OCI-LY3 (cell line): ENCODE data around the gene DOCK4.

Source experiments
- H2AFZ ChIP-seq: fragments of 200-600, 300-600 bp; shearing (Covaris generic); 2 replicates; pipeline ENCODE4 v1.6.0; 2014; ENCODE audit warnings: antibody characterized with exemption, low read depth, low read length
- H3K27ac ChIP-seq: fragments of 200-600, 300-600 bp; sonication (generic); 2 replicates; pipeline ENCODE4 v1.5.1; 2014; ENCODE audit warnings: mild to moderate bottlenecking, low read length, moderate library complexity, mixed read lengths
- H3K27me3 ChIP-seq: fragments of 200-600, 300-600 bp; sonication (generic); 2 replicates; pipeline ENCODE4 v1.6.1; 2014; ENCODE audit warnings: low read depth, low read length, mixed read lengths
- H3K36me3 ChIP-seq: fragments of 200-600, 300-600 bp; sonication (generic); replicated peaks from 2 replicates; pipeline ENCODE3; 2014; ENCODE audit warnings: low read depth, low read length, mixed read lengths
- H3K4me1 ChIP-seq: fragments of 300-600, 200-600 bp; sonication (generic); 2 replicates; pipeline ENCODE4 v1.6.1; 2014; ENCODE audit warnings: low read length, mixed read lengths
- H3K4me2 ChIP-seq: fragments of 200-600, 300-600 bp; sonication (generic); 2 replicates; pipeline ENCODE4 v1.6.1; 2014; ENCODE audit warnings: low read length, mixed read lengths
- H3K4me3 ChIP-seq: fragments of 300-600, 200-600 bp; sonication (generic); 2 replicates; pipeline ENCODE4 v1.5.1; 2014; ENCODE audit warnings: antibody characterized with exemption, mild to moderate bottlenecking, low read length, moderate library complexity
- H3K79me2 ChIP-seq: fragments of 300-600, 200-600 bp; shearing (Covaris generic); 2 replicates; pipeline ENCODE4 v1.6.1; 2014; ENCODE audit warnings: mild to moderate bottlenecking, low read length, mixed read lengths
- H3K9ac ChIP-seq: fragments of 300-600, 200-600 bp; shearing (Covaris generic); 2 replicates; pipeline ENCODE4 v1.6.0; 2014; ENCODE audit warnings: mild to moderate bottlenecking, low read length, moderate library complexity
- H3K9me3 ChIP-seq: fragments of 200-600, 300-600 bp; shearing (Covaris generic); 2 replicates; pipeline ENCODE4 v1.6.1; 2014; ENCODE audit warnings: low read length, mixed read lengths; ENCODE audit not compliant: insufficient read depth
- H4K20me1 ChIP-seq: fragments of 200-600, 300-600 bp; sonication (generic); 2 replicates; pipeline ENCODE4 v1.6.1; 2016; ENCODE audit warnings: low read length, mixed read lengths; ENCODE audit not compliant: insufficient read depth
- EZH2phosphoT487 ChIP-seq: fragments of 200-600 bp; shearing (Covaris generic); IDR thresholded peaks from 2 replicates; pipeline ENCODE4 v1.6.1; 2018; ENCODE audit warnings: antibody characterized with exemption, mixed run types, low read depth
- TF ChIP-seq, protein P1 (sequence below): fragments of 200-600, 300-600 bp; sonication (generic); IDR thresholded peaks from 2 replicates; pipeline ENCODE4 v1.5.1; 2014; ENCODE audit warnings: antibody characterized with exemption, low read length, low read depth

Gene DOCK4

DNA sequence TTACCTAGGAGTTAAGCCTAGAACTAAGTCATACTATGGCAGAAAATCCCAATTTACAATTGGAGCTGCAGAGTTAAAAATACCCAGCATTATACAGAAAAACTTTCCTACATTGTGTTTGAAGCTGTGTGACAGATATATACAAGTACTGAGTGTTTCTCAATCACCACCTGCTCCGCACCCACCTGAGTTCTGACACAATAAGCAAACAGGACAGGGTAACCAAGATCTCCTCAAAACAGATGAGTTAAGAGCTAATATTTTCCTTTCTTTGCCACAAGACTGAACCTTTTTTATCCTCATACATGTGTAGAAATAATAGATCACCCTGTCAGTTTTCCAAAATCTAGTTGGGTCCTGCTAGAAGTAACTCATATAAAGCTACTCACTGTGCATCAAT, 186.3 kb downstream of the DOCK4 start:
- H3K36me3 ChIP-seq = no peaks in the 10 kb centered on the region
- H2AFZ ChIP-seq = no peak overlapping the region
- no peaks in the 10 kb centered on the region for H3K4me1 ChIP-seq
- no peaks in the 10 kb centered on the region for H4K20me1 ChIP-seq
- no peaks in the 10 kb centered on the region for H3K27me3 ChIP-seq
- H3K4me3 ChIP-seq = no peak overlapping the region
- H3K9me3 ChIP-seq = no peaks in the 10 kb centered on the region
- no peak for TF ChIP-seq EZH2phosphoT487
- TF ChIP-seq, protein P1, sequence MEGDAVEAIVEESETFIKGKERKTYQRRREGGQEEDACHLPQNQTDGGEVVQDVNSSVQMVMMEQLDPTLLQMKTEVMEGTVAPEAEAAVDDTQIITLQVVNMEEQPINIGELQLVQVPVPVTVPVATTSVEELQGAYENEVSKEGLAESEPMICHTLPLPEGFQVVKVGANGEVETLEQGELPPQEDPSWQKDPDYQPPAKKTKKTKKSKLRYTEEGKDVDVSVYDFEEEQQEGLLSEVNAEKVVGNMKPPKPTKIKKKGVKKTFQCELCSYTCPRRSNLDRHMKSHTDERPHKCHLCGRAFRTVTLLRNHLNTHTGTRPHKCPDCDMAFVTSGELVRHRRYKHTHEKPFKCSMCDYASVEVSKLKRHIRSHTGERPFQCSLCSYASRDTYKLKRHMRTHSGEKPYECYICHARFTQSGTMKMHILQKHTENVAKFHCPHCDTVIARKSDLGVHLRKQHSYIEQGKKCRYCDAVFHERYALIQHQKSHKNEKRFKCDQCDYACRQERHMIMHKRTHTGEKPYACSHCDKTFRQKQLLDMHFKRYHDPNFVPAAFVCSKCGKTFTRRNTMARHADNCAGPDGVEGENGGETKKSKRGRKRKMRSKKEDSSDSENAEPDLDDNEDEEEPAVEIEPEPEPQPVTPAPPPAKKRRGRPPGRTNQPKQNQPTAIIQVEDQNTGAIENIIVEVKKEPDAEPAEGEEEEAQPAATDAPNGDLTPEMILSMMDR = no peak
- H3K79me2 ChIP-seq = no peaks in the 10 kb centered on the region
- no peak overlapping the region for H3K9ac ChIP-seq
- no peak overlapping the region for H3K4me2 ChIP-seq
- no peak overlapping the region for H3K27ac ChIP-seq

DNA sequence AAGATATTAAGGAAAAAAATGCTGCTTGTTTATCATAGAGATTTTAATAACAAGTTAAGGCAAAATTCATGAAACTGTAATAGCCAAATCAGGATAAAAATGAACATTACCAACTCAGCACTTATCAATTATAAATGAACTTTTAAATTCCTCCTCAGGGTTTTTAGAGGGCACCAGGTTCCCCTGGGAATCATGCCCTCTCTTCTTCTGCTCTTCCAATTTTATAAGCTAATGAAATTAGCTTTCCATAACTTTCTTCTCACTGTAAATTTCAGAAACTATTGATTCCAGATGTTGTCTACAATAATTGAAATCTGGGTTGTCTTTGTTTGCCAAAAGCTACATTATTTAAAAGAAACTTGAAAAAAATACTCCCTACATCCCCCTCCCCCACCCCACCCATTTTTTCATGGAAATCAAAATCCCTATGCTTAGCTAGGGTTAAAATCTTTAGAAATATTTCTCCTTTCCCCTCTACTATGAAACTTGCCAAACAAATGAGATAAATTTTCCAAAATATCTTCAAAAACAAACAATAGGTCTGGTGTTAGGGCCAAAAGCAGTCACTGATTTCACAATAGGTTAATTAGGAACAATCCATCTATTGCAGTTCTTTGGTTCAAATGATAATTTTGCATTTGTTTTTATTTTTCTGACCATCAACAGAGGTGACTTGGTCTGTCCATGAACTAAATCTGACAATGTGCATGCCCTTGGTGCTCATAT, 187.7 kb downstream of the DOCK4 start:
- H3K9me3 ChIP-seq = no peaks in the 10 kb centered on the region
- H3K27ac ChIP-seq = no peak overlapping the region
- H3K79me2 ChIP-seq = no peaks in the 10 kb centered on the region
- TF ChIP-seq, protein P1 = no peak
- no peak for TF ChIP-seq EZH2phosphoT487
- H3K4me3 ChIP-seq = no peak overlapping the region
- no peak overlapping the region for H2AFZ ChIP-seq
- no peaks in the 10 kb centered on the region for H3K36me3 ChIP-seq
- H3K27me3 ChIP-seq = no peaks in the 10 kb centered on the region
- H3K9ac ChIP-seq = no peak overlapping the region
- H3K4me1 ChIP-seq = no peaks in the 10 kb centered on the region
- H4K20me1 ChIP-seq = no peaks in the 10 kb centered on the region
- H3K4me2 ChIP-seq = no peak overlapping the region

DNA sequence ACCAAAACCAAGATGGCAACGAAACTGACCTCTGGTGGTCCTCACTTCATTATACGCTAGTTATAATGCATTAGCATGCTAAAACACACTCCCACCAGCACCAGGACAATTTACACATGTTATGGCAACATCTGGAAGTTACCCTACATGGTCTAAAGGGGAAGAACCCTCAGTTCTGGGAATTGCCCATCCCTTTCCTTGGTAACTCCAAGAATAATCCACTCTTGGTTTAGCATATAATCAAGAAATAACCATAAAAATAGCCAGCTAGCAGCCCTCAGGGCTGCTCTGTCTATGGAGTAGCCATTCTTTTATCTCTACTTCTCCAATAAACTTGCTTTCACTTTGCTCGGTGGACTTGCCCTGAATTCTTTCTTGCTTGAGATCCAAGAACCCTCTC, 191.1 kb downstream of the DOCK4 start:
- TF ChIP-seq, protein P1 = no peak
- TF ChIP-seq EZH2phosphoT487 = no peak
- Histone ChIP-seq H3K36me3 (no peaks in the 10 kb centered on the region), H3K27me3 (no peaks in the 10 kb centered on the region), H4K20me1 (no peaks in the 10 kb centered on the region), H3K4me3 (no peak overlapping the region), H3K9me3 (no peaks in the 10 kb centered on the region), H3K79me2 (no peaks in the 10 kb centered on the region), H3K9ac (no peak overlapping the region), H2AFZ (no peak overlapping the region), H3K4me1 (no peaks in the 10 kb centered on the region), H3K4me2 (no peak overlapping the region), H3K27ac (no peak overlapping the region)

DNA sequence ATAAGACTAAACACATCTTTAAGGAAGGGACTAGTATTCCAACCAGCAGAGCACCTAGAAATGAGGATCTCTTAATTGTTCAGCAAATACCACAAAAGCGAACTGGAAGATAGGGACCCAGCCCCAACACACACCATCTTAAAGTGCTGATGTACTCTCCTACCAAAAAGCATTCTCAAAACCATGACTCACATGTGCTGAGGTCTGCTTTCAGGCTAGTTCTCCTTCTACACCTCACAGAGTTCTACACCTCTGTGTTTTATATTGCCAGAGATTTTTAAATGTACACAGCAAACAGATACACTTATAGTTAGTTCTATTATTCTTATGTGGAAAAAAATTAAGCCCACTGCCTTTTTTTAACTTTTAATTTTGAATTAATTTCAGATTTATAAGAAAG, 191.9 kb downstream of the DOCK4 start:
- no peak overlapping the region for H3K9ac ChIP-seq
- H3K4me2 ChIP-seq = no peak overlapping the region
- no peak overlapping the region for H3K4me3 ChIP-seq
- no peaks in the 10 kb centered on the region for H4K20me1 ChIP-seq
- no peaks in the 10 kb centered on the region for H3K27me3 ChIP-seq
- H3K27ac ChIP-seq = no peak overlapping the region
- H3K4me1 ChIP-seq = no peaks in the 10 kb centered on the region
- no peaks in the 10 kb centered on the region for H3K36me3 ChIP-seq
- H2AFZ ChIP-seq = no peak overlapping the region
- TF ChIP-seq, protein P1 = no peak
- TF ChIP-seq EZH2phosphoT487 = no peak
- H3K9me3 ChIP-seq = no peaks in the 10 kb centered on the region
- H3K79me2 ChIP-seq = no peaks in the 10 kb centered on the region
